ENCODE measurements around the gene APIP. TPM values are rescaled to one million over a fixed set of nuclear protein-coding genes. Genes with fewer than 3 reads are reported as not detected.

Gene APIP
- total RNA-seq, 1 experiment from 2014 or later, result 58.2 TPM

GRCh38 chr11:34890812-34891211 is 25.4 kb downstream of the APIP start:
- Histone ChIP-seq H3K4me1 (replicated peaks) (no peaks in the 10 kb centered on the region), H3K36me3 (no peaks in the 10 kb centered on the region), H3K9me3 (replicated peaks) (no peaks in the 10 kb centered on the region), H3K27me3 (replicated peaks) (no peaks in the 10 kb centered on the region), H3K4me3 (no peak overlapping the region), H3K27ac (no peak overlapping the region)
- peak in 1 of 2 experiments; percentile 14 for DNase-seq (ENCODE audit: low read depth in 1 of 2, low spot score in 2 of 2)

- H3K4me1 ChIP-seq (replicated peaks), result no peaks in the 10 kb centered on the region
- H3K27me3 ChIP-seq (replicated peaks), result no peaks in the 10 kb centered on the region
- no peak overlapping the region for H3K27ac ChIP-seq
- H3K4me3 ChIP-seq, result no peak overlapping the region
- DNase-seq (ENCODE audit: low read depth in 1 of 2, low spot score in 2 of 2), result no peak
- H3K9me3 ChIP-seq (replicated peaks), result no peaks in the 10 kb centered on the region
- no peaks in the 10 kb centered on the region for H3K36me3 ChIP-seq
These were observed 26.1 kb downstream of the APIP start for GRCh38 chr11:34890089-34890488.

GRCh38 chr11:34887260-34887659 is 28.9 kb downstream of the APIP start:
- peaks cover 3% of the 10 kb centered on the region; the same call in 1 of the 2 replicates for H3K36me3 ChIP-seq
- H3K4me1 ChIP-seq (replicated peaks), result no peaks in the 10 kb centered on the region
- no peak for DNase-seq (ENCODE audit: low read depth in 1 of 2, low spot score in 2 of 2)
- H3K27me3 ChIP-seq (replicated peaks), result no peaks in the 10 kb centered on the region
- no peak overlapping the region for H3K27ac ChIP-seq
- no peak overlapping the region for H3K4me3 ChIP-seq
- H3K9me3 ChIP-seq (replicated peaks), result no peaks in the 10 kb centered on the region

- Histone ChIP-seq H3K36me3 (peaks cover 7% of the 10 kb centered on the region), H3K4me1 (replicated peaks) (no peaks in the 10 kb centered on the region), H3K9me3 (replicated peaks) (no peaks in the 10 kb centered on the region), H3K27me3 (replicated peaks) (no peaks in the 10 kb centered on the region), H3K27ac (no peak overlapping the region), H3K4me3 (no peak overlapping the region)
- no peak for DNase-seq (ENCODE audit: low read depth in 1 of 2, low spot score in 2 of 2)
These were observed 29.6 kb downstream of the APIP start for GRCh38 chr11:34886609-34887008.

GRCh38 chr11:34881900-34882299 is 34.3 kb downstream of the APIP start:
- H3K27ac ChIP-seq, result no peak overlapping the region
- no peaks in the 10 kb centered on the region for H3K4me1 ChIP-seq (replicated peaks)
- DNase-seq (ENCODE audit: low read depth in 1 of 2, low spot score in 2 of 2), result no peak
- peaks cover 8% of the 10 kb centered on the region for H3K36me3 ChIP-seq
- no peak overlapping the region for H3K4me3 ChIP-seq
- no peaks in the 10 kb centered on the region for H3K27me3 ChIP-seq (replicated peaks)
- no peaks in the 10 kb centered on the region for H3K9me3 ChIP-seq (replicated peaks)

GRCh38 chr11:34877375-34877975 is 38.7 kb downstream of the APIP start:
- no peak for DNase-seq (ENCODE audit: low read depth in 1 of 2, low spot score in 2 of 2)
- no peak overlapping the region for H3K4me3 ChIP-seq
- H3K27ac ChIP-seq, result no peak overlapping the region
- no peaks in the 10 kb centered on the region for H3K4me1 ChIP-seq (replicated peaks)
- peaks cover 5% of the 10 kb centered on the region; the same call in 1 of the 2 replicates for H3K36me3 ChIP-seq
- H3K27me3 ChIP-seq (replicated peaks), result no peaks in the 10 kb centered on the region
- no peaks in the 10 kb centered on the region for H3K9me3 ChIP-seq (replicated peaks)

- DNase-seq (ENCODE audit: low read depth in 1 of 2, low spot score in 2 of 2), result no peak
- H3K36me3 ChIP-seq, result no peaks in the 10 kb centered on the region
- no peaks in the 10 kb centered on the region for H3K9me3 ChIP-seq (replicated peaks)
- H3K4me1 ChIP-seq (replicated peaks), result no peaks in the 10 kb centered on the region
- no peak overlapping the region for H3K27ac ChIP-seq
- H3K4me3 ChIP-seq, result no peak overlapping the region
- no peaks in the 10 kb centered on the region for H3K27me3 ChIP-seq (replicated peaks)
These were observed 42.0 kb downstream of the APIP start for GRCh38 chr11:34874202-34874601.

GRCh38 chr11:34870548-34871196 is 45.5 kb downstream of the APIP start:
- Histone ChIP-seq H3K4me3 (no peak overlapping the region), H3K9me3 (replicated peaks) (no peaks in the 10 kb centered on the region; the same call in 1 of the 2 replicates), H3K36me3 (no peaks in the 10 kb centered on the region), H3K4me1 (replicated peaks) (no peaks in the 10 kb centered on the region), H3K27ac (no peak overlapping the region), H3K27me3 (replicated peaks) (no peaks in the 10 kb centered on the region)
- no peak for DNase-seq (ENCODE audit: low read depth in 1 of 2, low spot score in 2 of 2)

GRCh38 chr11:34869425-34869824 is 46.8 kb downstream of the APIP start:
- no peaks in the 10 kb centered on the region; the same call in 1 of the 2 replicates for H3K9me3 ChIP-seq (replicated peaks)
- H3K36me3 ChIP-seq, result no peaks in the 10 kb centered on the region
- no peaks in the 10 kb centered on the region for H3K4me1 ChIP-seq (replicated peaks)
- no peaks in the 10 kb centered on the region for H3K27me3 ChIP-seq (replicated peaks)
- H3K27ac ChIP-seq, result no peak overlapping the region
- no peak for DNase-seq (ENCODE audit: low read depth in 1 of 2, low spot score in 2 of 2)
- H3K4me3 ChIP-seq, result no peak overlapping the region

GRCh38 chr11:34866375-34866774 is 49.8 kb downstream of the APIP start:
- Histone ChIP-seq H3K27ac (no peak overlapping the region), H3K36me3 (no peaks in the 10 kb centered on the region), H3K4me1 (replicated peaks) (no peaks in the 10 kb centered on the region), H3K4me3 (no peak overlapping the region), H3K9me3 (replicated peaks) (no peaks in the 10 kb centered on the region; the same call in 1 of the 2 replicates), H3K27me3 (replicated peaks) (no peaks in the 10 kb centered on the region)
- no peak for DNase-seq (ENCODE audit: low read depth in 1 of 2, low spot score in 2 of 2)

- H3K36me3 ChIP-seq, result no peaks in the 10 kb centered on the region
- no peaks in the 10 kb centered on the region for H3K4me1 ChIP-seq (replicated peaks)
- no peak overlapping the region for H3K4me3 ChIP-seq
- H3K27me3 ChIP-seq (replicated peaks), result no peaks in the 10 kb centered on the region
- no peak for DNase-seq (ENCODE audit: low read depth in 1 of 2, low spot score in 2 of 2)
- no peaks in the 10 kb centered on the region; the same call in 1 of the 2 replicates for H3K9me3 ChIP-seq (replicated peaks)
- no peak overlapping the region for H3K27ac ChIP-seq
These were observed 50.9 kb downstream of the APIP start for GRCh38 chr11:34865261-34865660.

- H3K4me1 ChIP-seq (replicated peaks), result no peaks in the 10 kb centered on the region
- H3K4me3 ChIP-seq, result no peak overlapping the region
- no peak for DNase-seq (ENCODE audit: low read depth in 1 of 2, low spot score in 2 of 2)
- H3K27me3 ChIP-seq (replicated peaks), result 0 out of 2 replicates have a peak, but pooled peaks cover 7% of the 10 kb centered on the region
- no peaks in the 10 kb centered on the region; the same call in 1 of the 2 replicates for H3K9me3 ChIP-seq (replicated peaks)
- H3K27ac ChIP-seq, result no peak overlapping the region
- H3K36me3 ChIP-seq, result no peaks in the 10 kb centered on the region
These were observed 51.8 kb downstream of the APIP start for GRCh38 chr11:34864424-34864823.

GRCh38 chr11:34863048-34863447 is 53.1 kb downstream of the APIP start:
- no peak overlapping the region for H3K4me3 ChIP-seq
- no peaks in the 10 kb centered on the region for H3K36me3 ChIP-seq
- no peak overlapping the region for H3K27ac ChIP-seq
- DNase-seq (ENCODE audit: low read depth in 1 of 2, low spot score in 2 of 2), result no peak
- H3K9me3 ChIP-seq (replicated peaks), result no peaks in the 10 kb centered on the region; the same call in 1 of the 2 replicates
- H3K27me3 ChIP-seq (replicated peaks), result peaks cover 8% of the 10 kb centered on the region; the same call in 1 of the 2 replicates
- H3K4me1 ChIP-seq (replicated peaks), result no peaks in the 10 kb centered on the region

- no peak for DNase-seq (ENCODE audit: low read depth in 1 of 2, low spot score in 2 of 2)
- no peaks in the 10 kb centered on the region for H3K9me3 ChIP-seq (replicated peaks)
- no peaks in the 10 kb centered on the region for H3K4me1 ChIP-seq (replicated peaks)
- H3K27ac ChIP-seq, result no peak overlapping the region
- H3K36me3 ChIP-seq, result no peaks in the 10 kb centered on the region
- H3K4me3 ChIP-seq, result no peak overlapping the region
- peaks cover 8% of the 10 kb centered on the region for H3K27me3 ChIP-seq (replicated peaks)
These were observed 55.7 kb downstream of the APIP start for GRCh38 chr11:34860518-34860917.
